NCI-H524 treated with DMSO at 0.1 percent for 48 hours (cell line): ENCODE measurements around the gene KDM4B.

Experiments
- DNase-seq: peaks from one replicate; lab custom pipeline; 2025; lab: John Stamatoyannopoulos, UW

The KDM4B gene

GRCh38 chr19:5070930-5071329, 102.0 kb downstream of the KDM4B start:
- DNase-seq = no peak

GRCh38 chr19:5071579-5071978, 102.7 kb downstream of the KDM4B start:
- no peak for DNase-seq

- DNase-seq = no peak
Measured at GRCh38 chr19:5072115-5072514, 103.2 kb downstream of the KDM4B start.

- no peak for DNase-seq
Measured at GRCh38 chr19:5073153-5073844, 104.4 kb downstream of the KDM4B start.

- DNase-seq = no peak
Measured at GRCh38 chr19:5074407-5074806, 105.5 kb downstream of the KDM4B start.

GRCh38 chr19:5074830-5075394, 106.0 kb downstream of the KDM4B start:
- no peak for DNase-seq

GRCh38 chr19:5075597-5075996, 106.7 kb downstream of the KDM4B start:
- DNase-seq = no peak

GRCh38 chr19:5076440-5077208, 107.7 kb downstream of the KDM4B start:
- DNase-seq = no peak

GRCh38 chr19:5077209-5077515, 108.2 kb downstream of the KDM4B start:
- no peak for DNase-seq

- no peak for DNase-seq
Measured at GRCh38 chr19:5078182-5078581, 109.3 kb downstream of the KDM4B start.

- DNase-seq = no peak
Measured at GRCh38 chr19:5078666-5079065, 109.8 kb downstream of the KDM4B start.

- no peak for DNase-seq
Measured at GRCh38 chr19:5079071-5079774, 110.3 kb downstream of the KDM4B start.

- no peak for DNase-seq
Measured at GRCh38 chr19:5080030-5080654, 111.2 kb downstream of the KDM4B start.

GRCh38 chr19:5080809-5081208, 111.9 kb downstream of the KDM4B start:
- no peak for DNase-seq

- DNase-seq = no peak
Measured at GRCh38 chr19:5081443-5082161, 112.7 kb downstream of the KDM4B start.

GRCh38 chr19:5083547-5083965, 114.6 kb downstream of the KDM4B start:
- no peak for DNase-seq

- no peak for DNase-seq
Measured at GRCh38 chr19:5085566-5085965, 116.7 kb downstream of the KDM4B start.

GRCh38 chr19:5086230-5086629, 117.3 kb downstream of the KDM4B start:
- no peak for DNase-seq

GRCh38 chr19:5086725-5087439, 118.0 kb downstream of the KDM4B start:
- DNase-seq = peak; percentile 56

- DNase-seq = no peak
Measured at GRCh38 chr19:5089283-5089682, 120.4 kb downstream of the KDM4B start.

GRCh38 chr19:5090465-5091017, 121.6 kb downstream of the KDM4B start:
- peak; percentile 66 for DNase-seq
